GM19239 (cell line): ENCODE results near the gene SEC23B.

Source experiments
- DNase-seq: peaks from one replicate; pipeline ENCODE4 v3.0.0; 2011; ENCODE audit warnings: low spot score; ENCODE audit not compliant: insufficient read length
- FAIRE-seq: peaks from 2 replicates; lab custom pipeline; 2011; peaks lifted over from hg19 to GRCh38; lab: Jason Lieb, UNC

SEC23B gene

GRCh38 chr20:18578581-18578980 is 70.8 kb downstream of the SEC23B start:
- DNase-seq, result no peak

DNA sequence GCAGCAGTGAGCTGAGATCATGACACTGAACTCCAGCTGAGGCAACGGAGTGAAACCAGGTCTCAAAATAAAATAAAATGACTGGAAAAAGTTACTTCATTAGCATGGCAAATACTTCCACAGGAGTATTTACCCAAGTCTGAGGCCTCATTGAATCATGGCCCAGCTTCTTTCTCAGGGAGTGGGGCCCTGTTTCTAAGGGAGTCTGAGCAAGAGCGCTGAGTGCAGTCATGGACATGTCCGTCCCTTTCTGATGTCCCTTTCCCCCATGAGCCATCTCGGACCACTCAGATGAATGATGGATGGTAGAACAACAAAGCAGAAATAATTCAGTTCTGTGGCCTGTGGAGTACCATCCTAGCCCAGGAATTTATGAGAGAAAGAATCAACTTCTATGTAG is 72.3 kb downstream of the SEC23B start:
- FAIRE-seq, result no peak
- no peak for DNase-seq

More at GRCh38 chr20:18578581-18578980, 70.8 kb downstream of the SEC23B start:
- FAIRE-seq, result no peak

DNA sequence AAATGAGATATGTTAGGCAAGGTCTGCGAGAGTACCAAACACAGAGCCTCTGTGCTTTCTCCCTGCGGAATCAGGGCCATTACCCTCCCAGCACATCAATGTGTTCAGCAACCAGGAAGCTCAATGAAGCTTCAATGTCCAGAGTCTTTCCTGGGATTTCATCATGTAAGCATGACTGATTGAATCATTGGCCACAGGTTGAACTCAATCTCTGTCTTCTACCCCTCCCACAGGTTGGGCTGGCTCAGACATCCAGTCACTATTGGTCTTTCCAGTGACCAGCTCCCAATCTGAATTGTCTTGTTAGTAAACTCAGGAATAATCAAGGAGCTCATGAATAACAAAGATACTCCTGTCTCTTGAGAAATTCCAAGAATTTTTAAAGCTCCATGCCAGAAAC is 77.4 kb downstream of the SEC23B start:
- DNase-seq (no peak), FAIRE-seq (no peak)

GRCh38 chr20:18587665-18588573 is 80.2 kb downstream of the SEC23B start, which contains the start of gene DTD1:
TSS of gene DTD1 (plus strand) at chr20:18588054. CDS start at chr20:18588073, 19 bp downstream.
- DNase-seq (peak; percentile 73), FAIRE-seq (peak; percentile 93)

GRCh38 chr20:18588574-18588933 is 80.8 kb downstream of the SEC23B start:
- FAIRE-seq, result peak; percentile 57

GRCh38 chr20:18589941-18590674 is 82.4 kb downstream of the SEC23B start:
- DNase-seq (no peak), FAIRE-seq (no peak)

More at GRCh38 chr20:18588574-18588933, 80.8 kb downstream of the SEC23B start:
- DNase-seq, result no peak

DNA sequence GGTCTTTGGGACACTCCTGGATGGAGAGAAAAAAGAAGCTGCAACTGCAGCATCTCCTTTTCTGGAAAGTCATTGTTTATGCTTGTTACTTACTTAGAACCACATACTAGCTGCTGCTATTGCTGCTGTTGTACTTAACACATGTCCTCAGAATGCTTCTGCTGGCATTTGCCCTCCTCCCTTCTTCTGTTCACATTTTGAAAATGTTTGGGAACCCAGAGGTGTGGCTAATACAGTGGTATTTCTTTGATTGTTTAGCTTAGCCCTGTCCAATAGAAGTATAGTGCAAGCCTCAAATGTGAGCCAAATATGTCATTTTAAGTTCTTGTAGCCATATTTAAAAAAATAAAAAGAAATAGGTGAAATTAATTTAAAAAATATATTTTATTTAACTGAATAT is 88.5 kb downstream of the SEC23B start:
- no peak for DNase-seq
- FAIRE-seq, result no peak

DNA sequence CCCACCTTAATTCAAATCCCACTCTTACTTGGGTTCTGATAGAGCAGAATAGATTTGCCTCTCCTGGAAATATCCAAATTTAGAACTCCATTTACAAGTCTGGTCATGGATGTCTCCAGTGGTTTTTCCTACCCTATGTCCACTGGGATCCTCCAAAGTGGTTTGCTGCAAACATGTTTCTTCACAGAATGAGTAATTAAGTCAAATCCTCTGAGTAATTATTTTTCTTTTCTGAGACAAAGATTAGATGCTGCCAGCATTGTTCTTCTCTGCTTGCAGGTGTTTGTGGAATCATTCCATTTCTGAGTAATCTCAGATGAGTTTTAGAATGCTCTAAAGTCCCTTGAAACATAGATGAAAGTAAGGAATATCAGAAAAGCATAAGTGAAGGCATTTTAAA is 102.0 kb downstream of the SEC23B start:
- DNase-seq (no peak), FAIRE-seq (no peak)
